ENCODE measurements around the gene WASHC4.

DNA sequence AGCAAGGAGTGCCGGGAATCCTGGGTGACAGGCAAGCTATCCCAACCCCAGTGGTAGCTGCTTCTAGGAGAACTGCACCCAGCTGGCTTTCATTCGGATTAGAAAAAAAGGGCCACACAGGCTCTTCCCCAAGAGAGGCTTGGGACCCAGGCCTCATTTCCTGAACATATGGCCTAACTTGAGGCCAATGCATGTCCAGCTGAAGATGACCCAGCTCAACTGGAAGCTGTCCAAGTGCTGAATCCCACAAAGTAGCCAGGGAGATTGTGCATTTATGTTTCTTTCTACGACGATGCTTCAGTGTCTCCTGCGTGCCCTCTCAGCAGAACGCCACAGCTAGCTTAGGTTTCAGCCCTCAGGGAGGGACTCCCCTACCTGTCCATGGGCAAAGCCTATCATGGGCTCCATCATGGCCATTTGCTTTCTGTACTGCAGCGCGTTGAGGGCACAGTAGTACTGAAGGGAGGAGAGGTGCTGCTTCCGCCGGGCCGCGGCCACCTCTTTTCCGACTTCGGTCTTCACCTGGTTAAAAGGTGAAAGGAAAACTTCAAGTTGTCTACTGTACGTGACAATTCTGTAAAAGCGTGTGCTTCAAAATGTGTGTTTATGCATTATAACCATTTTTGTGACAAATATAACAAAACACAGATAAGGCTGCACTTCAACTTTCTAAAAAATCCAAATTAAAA lies 99.3 kb downstream of the WASHC4 start:
- TF ChIP-seq, protein P1, sequence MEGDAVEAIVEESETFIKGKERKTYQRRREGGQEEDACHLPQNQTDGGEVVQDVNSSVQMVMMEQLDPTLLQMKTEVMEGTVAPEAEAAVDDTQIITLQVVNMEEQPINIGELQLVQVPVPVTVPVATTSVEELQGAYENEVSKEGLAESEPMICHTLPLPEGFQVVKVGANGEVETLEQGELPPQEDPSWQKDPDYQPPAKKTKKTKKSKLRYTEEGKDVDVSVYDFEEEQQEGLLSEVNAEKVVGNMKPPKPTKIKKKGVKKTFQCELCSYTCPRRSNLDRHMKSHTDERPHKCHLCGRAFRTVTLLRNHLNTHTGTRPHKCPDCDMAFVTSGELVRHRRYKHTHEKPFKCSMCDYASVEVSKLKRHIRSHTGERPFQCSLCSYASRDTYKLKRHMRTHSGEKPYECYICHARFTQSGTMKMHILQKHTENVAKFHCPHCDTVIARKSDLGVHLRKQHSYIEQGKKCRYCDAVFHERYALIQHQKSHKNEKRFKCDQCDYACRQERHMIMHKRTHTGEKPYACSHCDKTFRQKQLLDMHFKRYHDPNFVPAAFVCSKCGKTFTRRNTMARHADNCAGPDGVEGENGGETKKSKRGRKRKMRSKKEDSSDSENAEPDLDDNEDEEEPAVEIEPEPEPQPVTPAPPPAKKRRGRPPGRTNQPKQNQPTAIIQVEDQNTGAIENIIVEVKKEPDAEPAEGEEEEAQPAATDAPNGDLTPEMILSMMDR (conservative IDR thresholded peaks at IDR 0.05 in 1 of 2, IDR thresholded peaks at IDR 0.05 in 1 of 2; ENCODE audit: extremely low read depth in 1 of 2, insufficient read depth in 1 of 2, low read depth in 1 of 2, low read length in 2 of 2) = no peak
- TF ChIP-seq EZH2 (IDR thresholded peaks at IDR 0.05; ENCODE audit: borderline replicate concordance, low read length) = no peak
